ENCODE data around the gene MCM3.

DNA sequence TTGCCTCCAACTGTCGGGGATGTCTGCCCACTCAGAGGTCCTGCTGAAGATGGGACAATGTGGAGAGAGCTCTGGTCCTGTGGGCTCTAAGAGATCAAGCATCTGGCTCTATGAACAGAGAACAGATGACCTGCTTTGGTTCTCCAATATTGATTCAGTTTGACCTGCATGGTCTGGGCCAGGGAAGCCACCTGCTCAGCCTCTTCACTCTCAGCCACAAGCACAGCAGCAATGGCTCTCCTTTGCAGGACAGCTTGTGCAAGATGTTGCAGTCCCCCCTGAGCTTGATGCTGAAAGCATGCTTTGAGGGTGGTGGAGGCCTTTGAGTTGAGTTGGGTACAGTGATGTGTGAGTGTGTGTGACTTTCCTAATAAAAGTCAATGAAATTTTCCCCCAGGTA is 18.6 kb upstream of the MCM3 start:
- TF ChIP-seq, protein P1, sequence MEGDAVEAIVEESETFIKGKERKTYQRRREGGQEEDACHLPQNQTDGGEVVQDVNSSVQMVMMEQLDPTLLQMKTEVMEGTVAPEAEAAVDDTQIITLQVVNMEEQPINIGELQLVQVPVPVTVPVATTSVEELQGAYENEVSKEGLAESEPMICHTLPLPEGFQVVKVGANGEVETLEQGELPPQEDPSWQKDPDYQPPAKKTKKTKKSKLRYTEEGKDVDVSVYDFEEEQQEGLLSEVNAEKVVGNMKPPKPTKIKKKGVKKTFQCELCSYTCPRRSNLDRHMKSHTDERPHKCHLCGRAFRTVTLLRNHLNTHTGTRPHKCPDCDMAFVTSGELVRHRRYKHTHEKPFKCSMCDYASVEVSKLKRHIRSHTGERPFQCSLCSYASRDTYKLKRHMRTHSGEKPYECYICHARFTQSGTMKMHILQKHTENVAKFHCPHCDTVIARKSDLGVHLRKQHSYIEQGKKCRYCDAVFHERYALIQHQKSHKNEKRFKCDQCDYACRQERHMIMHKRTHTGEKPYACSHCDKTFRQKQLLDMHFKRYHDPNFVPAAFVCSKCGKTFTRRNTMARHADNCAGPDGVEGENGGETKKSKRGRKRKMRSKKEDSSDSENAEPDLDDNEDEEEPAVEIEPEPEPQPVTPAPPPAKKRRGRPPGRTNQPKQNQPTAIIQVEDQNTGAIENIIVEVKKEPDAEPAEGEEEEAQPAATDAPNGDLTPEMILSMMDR (IDR thresholded peaks at IDR 0.05 in 4 of 5, conservative IDR thresholded peaks at IDR 0.05 in 1 of 5) = no peak
- TF ChIP-seq POLR2A (IDR thresholded peaks at IDR 0.05) = no peak
